ENCODE results near the gene TKTL1.
"Not testable (repeated sequence)": the region's sequence is repeated elsewhere in the genome, so short reads cannot be mapped to it uniquely, and the experiment has no call there.

The TKTL1 gene

GRCh38 chrX:154295664-154296310 is at the start of gene TKTL1:
TKTL1 (plus strand) TSS chrX:154295795; CDS start chrX:154295860, 65 bp downstream.
- H3K4me3 ChIP-seq (ENCODE audit: low read depth, low read length) = no peak within 1 kb of the TSS

- H3K4me3 ChIP-seq (ENCODE audit: low read depth, low read length) = not testable (repeated sequence)
These were observed 48.1 kb upstream of the TKTL1 start for GRCh38 chrX:154247377-154248045.

GRCh38 chrX:154248076-154248475 is 47.5 kb upstream of the TKTL1 start:
- not testable (repeated sequence) for H3K4me3 ChIP-seq (ENCODE audit: low read depth, low read length)

GRCh38 chrX:154257282-154257681 is 38.3 kb upstream of the TKTL1 start, which contains the start of gene OPN1MW3:
OPN1MW3 (plus strand) TSS chrX:154257582; CDS start chrX:154257620, 38 bp downstream.
- H3K4me3 ChIP-seq (ENCODE audit: low read depth, low read length) = not testable (repeated sequence)

GRCh38 chrX:154258711-154259110 is 36.9 kb upstream of the TKTL1 start:
- H3K4me3 ChIP-seq (ENCODE audit: low read depth, low read length) = not testable (repeated sequence)

GRCh38 chrX:154263072-154263471 is 32.5 kb upstream of the TKTL1 start:
- not testable (repeated sequence) for H3K4me3 ChIP-seq (ENCODE audit: low read depth, low read length)

GRCh38 chrX:154269245-154269644 is 26.4 kb upstream of the TKTL1 start:
- H3K4me3 ChIP-seq (ENCODE audit: low read depth, low read length) = not testable (repeated sequence)

GRCh38 chrX:154284489-154285338 is 10.9 kb upstream of the TKTL1 start:
- H3K4me3 ChIP-seq (ENCODE audit: low read depth, low read length) = not testable (repeated sequence)

GRCh38 chrX:154286406-154286805 is 9.2 kb upstream of the TKTL1 start:
- not testable (repeated sequence) for H3K4me3 ChIP-seq (ENCODE audit: low read depth, low read length)

- H3K4me3 ChIP-seq (ENCODE audit: low read depth, low read length) = no peak within 1 kb of the TSS
These were observed 612 bp upstream of the TKTL1 start, which contains the start of gene TEX28 for GRCh38 chrX:154294791-154295574. TEX28 (minus strand) TSS chrX:154295124; CDS start chrX:154292117, 3,007 bp downstream.

GRCh38 chrX:154296731-154297130 is 1.1 kb downstream of the TKTL1 start:
- H3K4me3 ChIP-seq (ENCODE audit: low read depth, low read length) = no peak overlapping the region

- H3K4me3 ChIP-seq (ENCODE audit: low read depth, low read length) = no peak overlapping the region
These were observed 2.7 kb downstream of the TKTL1 start for GRCh38 chrX:154298312-154298711.

GRCh38 chrX:154300816-154301215 is 5.2 kb downstream of the TKTL1 start:
- H3K4me3 ChIP-seq (ENCODE audit: low read depth, low read length) = no peak overlapping the region

- not testable (repeated sequence) for H3K4me3 ChIP-seq (ENCODE audit: low read depth, low read length)
These were observed 7.4 kb downstream of the TKTL1 start for GRCh38 chrX:154302998-154303397.

- no peak overlapping the region for H3K4me3 ChIP-seq (ENCODE audit: low read depth, low read length)
These were observed 7.9 kb downstream of the TKTL1 start for GRCh38 chrX:154303476-154303875.

- no peak overlapping the region for H3K4me3 ChIP-seq (ENCODE audit: low read depth, low read length)
These were observed 9.3 kb downstream of the TKTL1 start for GRCh38 chrX:154304846-154305245.

GRCh38 chrX:154305541-154306205 is 10.1 kb downstream of the TKTL1 start:
- no peak overlapping the region for H3K4me3 ChIP-seq (ENCODE audit: low read depth, low read length)

GRCh38 chrX:154307202-154307601 is 11.6 kb downstream of the TKTL1 start:
- no peak overlapping the region for H3K4me3 ChIP-seq (ENCODE audit: low read depth, low read length)

GRCh38 chrX:154308108-154308946 is 12.7 kb downstream of the TKTL1 start:
- H3K4me3 ChIP-seq (ENCODE audit: low read depth, low read length) = no peak overlapping the region
